OCI-LY1 (cell line): ENCODE data around the gene TBL1X.

Experiments
- EZH2 ChIP-seq: fragments of 200-600 bp; sonication (generic), shearing (Covaris generic); IDR thresholded peaks from 2 replicates; pipeline ENCODE4 v1.8.0; 2017; ENCODE audit warnings: borderline replicate concordance, mixed run types, mild to moderate bottlenecking, antibody characterized with exemption, low read length, moderate library complexity, mixed read lengths
- TF ChIP-seq, protein P1 (sequence below): fragments of 200-600 bp; sonication (generic), shearing (Covaris generic); IDR thresholded peaks from 2 replicates; pipeline ENCODE4 v1.5.1; 2017; ENCODE audit warnings: mild to moderate bottlenecking, antibody characterized with exemption, low read length, moderate library complexity, mixed read lengths

DNA sequence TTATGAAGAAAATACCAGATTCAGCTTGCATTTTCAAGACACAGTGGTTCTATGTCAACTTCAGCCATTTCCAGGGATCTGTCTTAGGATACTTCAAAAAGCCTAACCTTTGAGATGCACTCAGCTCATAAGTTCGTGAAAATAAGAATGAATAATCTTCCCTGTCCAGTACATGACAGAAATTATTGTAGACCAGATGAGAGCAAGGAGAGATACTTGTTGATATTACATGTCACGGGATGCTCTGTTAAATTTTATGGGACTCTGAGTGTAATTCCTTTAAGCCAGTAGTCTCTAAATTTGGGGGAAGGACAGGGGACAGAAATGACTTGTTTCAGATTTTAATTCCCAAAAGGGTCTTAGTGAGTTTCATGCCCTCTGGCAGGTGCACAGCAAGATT, 8.8 kb downstream of the TBL1X start:
- TF ChIP-seq, protein P1, sequence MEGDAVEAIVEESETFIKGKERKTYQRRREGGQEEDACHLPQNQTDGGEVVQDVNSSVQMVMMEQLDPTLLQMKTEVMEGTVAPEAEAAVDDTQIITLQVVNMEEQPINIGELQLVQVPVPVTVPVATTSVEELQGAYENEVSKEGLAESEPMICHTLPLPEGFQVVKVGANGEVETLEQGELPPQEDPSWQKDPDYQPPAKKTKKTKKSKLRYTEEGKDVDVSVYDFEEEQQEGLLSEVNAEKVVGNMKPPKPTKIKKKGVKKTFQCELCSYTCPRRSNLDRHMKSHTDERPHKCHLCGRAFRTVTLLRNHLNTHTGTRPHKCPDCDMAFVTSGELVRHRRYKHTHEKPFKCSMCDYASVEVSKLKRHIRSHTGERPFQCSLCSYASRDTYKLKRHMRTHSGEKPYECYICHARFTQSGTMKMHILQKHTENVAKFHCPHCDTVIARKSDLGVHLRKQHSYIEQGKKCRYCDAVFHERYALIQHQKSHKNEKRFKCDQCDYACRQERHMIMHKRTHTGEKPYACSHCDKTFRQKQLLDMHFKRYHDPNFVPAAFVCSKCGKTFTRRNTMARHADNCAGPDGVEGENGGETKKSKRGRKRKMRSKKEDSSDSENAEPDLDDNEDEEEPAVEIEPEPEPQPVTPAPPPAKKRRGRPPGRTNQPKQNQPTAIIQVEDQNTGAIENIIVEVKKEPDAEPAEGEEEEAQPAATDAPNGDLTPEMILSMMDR: no peak
- TF ChIP-seq EZH2: no peak
